ENCODE measurements around the gene ADAMTS8.

Gene ADAMTS8

GRCh38 chr11:130429120-130429681, 792 bp upstream of the ADAMTS8 start:
- Histone ChIP-seq H3K9ac (ENCODE audit: low read length) (no peak overlapping the region), H3K27ac (ENCODE audit: low read depth, low read length) (no peak overlapping the region), H3K27me3 (ENCODE audit: control insufficient read depth, insufficient read depth, low read length) (peaks cover 3% of the 10 kb centered on the region), H3K36me3 (ENCODE audit: control insufficient read depth, insufficient read depth, low read length) (no peaks in the 10 kb centered on the region), H3K4me1 (ENCODE audit: control insufficient read depth, insufficient read depth, low read length) (peaks cover 17% of the 10 kb centered on the region), H3K4me3 (ENCODE audit: low read length) (no peak overlapping the region)

GRCh38 chr11:130427581-130428315, 661 bp downstream of the ADAMTS8 start:
- Histone ChIP-seq H3K4me3 (ENCODE audit: low read length) (peak overlapping the region; percentile 65), H3K27ac (ENCODE audit: low read depth, low read length) (peak overlapping the region; percentile 48), H3K4me1 (ENCODE audit: control insufficient read depth, insufficient read depth, low read length) (peaks cover 17% of the 10 kb centered on the region), H3K36me3 (ENCODE audit: control insufficient read depth, insufficient read depth, low read length) (no peaks in the 10 kb centered on the region), H3K27me3 (ENCODE audit: control insufficient read depth, insufficient read depth, low read length) (peaks cover 3% of the 10 kb centered on the region), H3K9ac (ENCODE audit: low read length) (no peak overlapping the region)

GRCh38 chr11:130426837-130427341, 1.5 kb downstream of the ADAMTS8 start:
- H3K27me3 ChIP-seq (ENCODE audit: control insufficient read depth, insufficient read depth, low read length): peaks cover 3% of the 10 kb centered on the region
- H3K9ac ChIP-seq (ENCODE audit: low read length): no peak overlapping the region
- peaks cover 17% of the 10 kb centered on the region for H3K4me1 ChIP-seq (ENCODE audit: control insufficient read depth, insufficient read depth, low read length)
- peak overlapping the region; percentile 65 for H3K4me3 ChIP-seq (ENCODE audit: low read length)
- H3K36me3 ChIP-seq (ENCODE audit: control insufficient read depth, insufficient read depth, low read length): no peaks in the 10 kb centered on the region
- peak overlapping the region; percentile 48 for H3K27ac ChIP-seq (ENCODE audit: low read depth, low read length)

GRCh38 chr11:130426223-130426836, 2.1 kb downstream of the ADAMTS8 start:
- Histone ChIP-seq H3K27ac (ENCODE audit: low read depth, low read length) (peak overlapping the region; percentile 48), H3K36me3 (ENCODE audit: control insufficient read depth, insufficient read depth, low read length) (no peaks in the 10 kb centered on the region), H3K4me1 (ENCODE audit: control insufficient read depth, insufficient read depth, low read length) (peaks cover 17% of the 10 kb centered on the region), H3K4me3 (ENCODE audit: low read length) (peak overlapping the region; percentile 65), H3K9ac (ENCODE audit: low read length) (no peak overlapping the region), H3K27me3 (ENCODE audit: control insufficient read depth, insufficient read depth, low read length) (peaks cover 3% of the 10 kb centered on the region)

- Histone ChIP-seq H3K4me1 (ENCODE audit: control insufficient read depth, insufficient read depth, low read length) (peaks cover 25% of the 10 kb centered on the region), H3K9ac (ENCODE audit: low read length) (no peak overlapping the region), H3K36me3 (ENCODE audit: control insufficient read depth, insufficient read depth, low read length) (no peaks in the 10 kb centered on the region), H3K27ac (ENCODE audit: low read depth, low read length) (no peak overlapping the region), H3K27me3 (ENCODE audit: control insufficient read depth, insufficient read depth, low read length) (peaks cover 3% of the 10 kb centered on the region), H3K4me3 (ENCODE audit: low read length) (no peak overlapping the region)
Measured at GRCh38 chr11:130425156-130425555, 3.3 kb downstream of the ADAMTS8 start.

- Histone ChIP-seq H3K4me1 (ENCODE audit: control insufficient read depth, insufficient read depth, low read length) (peaks cover 25% of the 10 kb centered on the region), H3K27ac (ENCODE audit: low read depth, low read length) (no peak overlapping the region), H3K36me3 (ENCODE audit: control insufficient read depth, insufficient read depth, low read length) (no peaks in the 10 kb centered on the region), H3K4me3 (ENCODE audit: low read length) (no peak overlapping the region), H3K27me3 (ENCODE audit: control insufficient read depth, insufficient read depth, low read length) (peaks cover 3% of the 10 kb centered on the region), H3K9ac (ENCODE audit: low read length) (no peak overlapping the region)
Measured at GRCh38 chr11:130424613-130425140, 3.7 kb downstream of the ADAMTS8 start.

GRCh38 chr11:130423541-130424142, 4.8 kb downstream of the ADAMTS8 start:
- H3K27ac ChIP-seq (ENCODE audit: low read depth, low read length): no peak overlapping the region
- peaks cover 3% of the 10 kb centered on the region for H3K27me3 ChIP-seq (ENCODE audit: control insufficient read depth, insufficient read depth, low read length)
- peaks cover 20% of the 10 kb centered on the region for H3K4me1 ChIP-seq (ENCODE audit: control insufficient read depth, insufficient read depth, low read length)

GRCh38 chr11:130422251-130422995, 6.0 kb downstream of the ADAMTS8 start:
- H3K4me1 ChIP-seq (ENCODE audit: control insufficient read depth, insufficient read depth, low read length): peaks cover 19% of the 10 kb centered on the region
- H3K27ac ChIP-seq (ENCODE audit: low read depth, low read length): no peak overlapping the region
- H3K36me3 ChIP-seq (ENCODE audit: control insufficient read depth, insufficient read depth, low read length): no peaks in the 10 kb centered on the region

More at GRCh38 chr11:130423541-130424142, 4.8 kb downstream of the ADAMTS8 start:
- H3K36me3 ChIP-seq (ENCODE audit: control insufficient read depth, insufficient read depth, low read length): no peaks in the 10 kb centered on the region
- no peak overlapping the region for H3K9ac ChIP-seq (ENCODE audit: low read length)
- H3K4me3 ChIP-seq (ENCODE audit: low read length): no peak overlapping the region

GRCh38 chr11:130421697-130422096, 6.7 kb downstream of the ADAMTS8 start:
- no peak overlapping the region for H3K27ac ChIP-seq (ENCODE audit: low read depth, low read length)
- no peak overlapping the region for H3K4me3 ChIP-seq (ENCODE audit: low read length)
- no peak overlapping the region for H3K9ac ChIP-seq (ENCODE audit: low read length)
- H3K36me3 ChIP-seq (ENCODE audit: control insufficient read depth, insufficient read depth, low read length): no peaks in the 10 kb centered on the region
- peaks cover 15% of the 10 kb centered on the region for H3K4me1 ChIP-seq (ENCODE audit: control insufficient read depth, insufficient read depth, low read length)
- peaks cover 3% of the 10 kb centered on the region for H3K27me3 ChIP-seq (ENCODE audit: control insufficient read depth, insufficient read depth, low read length)

More at GRCh38 chr11:130422251-130422995, 6.0 kb downstream of the ADAMTS8 start:
- Histone ChIP-seq H3K9ac (ENCODE audit: low read length) (no peak overlapping the region), H3K4me3 (ENCODE audit: low read length) (no peak overlapping the region), H3K27me3 (ENCODE audit: control insufficient read depth, insufficient read depth, low read length) (peaks cover 3% of the 10 kb centered on the region)

GRCh38 chr11:130421199-130421585, 7.2 kb downstream of the ADAMTS8 start:
- H3K36me3 ChIP-seq (ENCODE audit: control insufficient read depth, insufficient read depth, low read length): no peaks in the 10 kb centered on the region
- no peak overlapping the region for H3K9ac ChIP-seq (ENCODE audit: low read length)
- no peaks in the 10 kb centered on the region for H3K27me3 ChIP-seq (ENCODE audit: control insufficient read depth, insufficient read depth, low read length)
- H3K27ac ChIP-seq (ENCODE audit: low read depth, low read length): no peak overlapping the region
- no peak overlapping the region for H3K4me3 ChIP-seq (ENCODE audit: low read length)
- H3K4me1 ChIP-seq (ENCODE audit: control insufficient read depth, insufficient read depth, low read length): peaks cover 10% of the 10 kb centered on the region

- Histone ChIP-seq H3K27ac (ENCODE audit: low read depth, low read length) (peak overlapping the region; percentile 12), H3K27me3 (ENCODE audit: control insufficient read depth, insufficient read depth, low read length) (no peaks in the 10 kb centered on the region), H3K4me3 (ENCODE audit: low read length) (no peak overlapping the region), H3K36me3 (ENCODE audit: control insufficient read depth, insufficient read depth, low read length) (no peaks in the 10 kb centered on the region), H3K9ac (ENCODE audit: low read length) (no peak overlapping the region), H3K4me1 (ENCODE audit: control insufficient read depth, insufficient read depth, low read length) (peaks cover 8% of the 10 kb centered on the region)
Measured at GRCh38 chr11:130420478-130421198, 7.8 kb downstream of the ADAMTS8 start.

Measured in rectal smooth muscle tissue (tissue), 1 donor.